ENCODE results near the gene POC1A. TPM values are rescaled to one million over a fixed set of nuclear protein-coding genes. Genes with fewer than 3 reads are reported as not detected.

The POC1A gene
- polyA plus RNA-seq, 1 donor (not counting 4 experiments of a cell fraction or from before 2014, with no cell fraction given), result 11.5 TPM

- no peaks in the 10 kb centered on the region for H3K9me3 ChIP-seq (ENCODE audit: control insufficient read depth, low read depth, low read length)
- peaks cover 36% of the 10 kb centered on the region for H3K4me1 ChIP-seq (ENCODE audit: control insufficient read depth, extremely low read depth, insufficient read depth, low read length)
- no peaks in the 10 kb centered on the region for H3K27me3 ChIP-seq (ENCODE audit: control insufficient read depth, extremely low read depth, insufficient read depth, low read length)
- peak overlapping the region; percentile 15 for H3K9ac ChIP-seq (ENCODE audit: control insufficient read depth, extremely low read depth, insufficient read depth, low read length)
- no peaks in the 10 kb centered on the region for H3K9me1 ChIP-seq (ENCODE audit: control insufficient read depth, extremely low read depth, insufficient read depth, low read length)
- FAIRE-seq (no peak), DNase-seq (ENCODE audit: low read depth, low spot score) (no peak)
- no peaks in the 10 kb centered on the region for H3K36me3 ChIP-seq (ENCODE audit: control insufficient read depth in 2 of 2, extremely low read depth in 1 of 2, insufficient read depth in 2 of 2, low read length in 2 of 2)
- no peak overlapping the region for H3K4me2 ChIP-seq (ENCODE audit: control insufficient read depth, extremely low read depth, insufficient read depth, low read depth, low read length)
- H2AFZ ChIP-seq (ENCODE audit: control insufficient read depth, low read length), result no peak overlapping the region
- no peak overlapping the region for H3K27ac ChIP-seq (ENCODE audit: control insufficient read depth, insufficient read depth, low read length)
- dilution Hi-C loops (cut with MboI; ENCODE audit: extremely low pct_ligation_motif_present, low sequenced_read_pairs), result no loop called here
- TF ChIP-seq CTCF (optimal IDR thresholded peaks at IDR 0.05 in 1 of 3, IDR thresholded peaks at IDR 0.05 in 1 of 3, conservative IDR thresholded peaks at IDR 0.05 in 1 of 3; ENCODE audit: extremely low read depth in 1 of 3, insufficient read depth in 2 of 3, low read length in 3 of 3), result no peak
- no peak for TF ChIP-seq EZH2 (IDR thresholded peaks at IDR 0.05; ENCODE audit: low read length)
- H3K79me2 ChIP-seq (ENCODE audit: control insufficient read depth, insufficient read depth, low read length), result no peaks in the 10 kb centered on the region
- no peaks in the 10 kb centered on the region for H4K20me1 ChIP-seq (ENCODE audit: control insufficient read depth, extremely low read depth, insufficient read depth, low read length)
- no peak overlapping the region for H3K4me3 ChIP-seq (ENCODE audit: control insufficient read depth in 2 of 3, extremely low read depth in 1 of 3, insufficient read depth in 2 of 3, low read depth in 1 of 3, low read length in 3 of 3)
Measured at GRCh38 chr3:52037291-52037690, 116.9 kb downstream of the POC1A start.

- Histone ChIP-seq H3K27me3 (ENCODE audit: control insufficient read depth, extremely low read depth, insufficient read depth, low read length) (no peaks in the 10 kb centered on the region), H3K9me1 (ENCODE audit: control insufficient read depth, extremely low read depth, insufficient read depth, low read length) (no peaks in the 10 kb centered on the region), H2AFZ (ENCODE audit: control insufficient read depth, low read length) (no peak overlapping the region), H3K4me2 (ENCODE audit: control insufficient read depth, extremely low read depth, insufficient read depth, low read depth, low read length) (no peak overlapping the region), H3K27ac (ENCODE audit: control insufficient read depth, insufficient read depth, low read length) (no peak overlapping the region), H3K4me1 (ENCODE audit: control insufficient read depth, extremely low read depth, insufficient read depth, low read length) (peaks cover 36% of the 10 kb centered on the region), H3K79me2 (ENCODE audit: control insufficient read depth, insufficient read depth, low read length) (no peaks in the 10 kb centered on the region), H4K20me1 (ENCODE audit: control insufficient read depth, extremely low read depth, insufficient read depth, low read length) (no peaks in the 10 kb centered on the region), H3K9me3 (ENCODE audit: control insufficient read depth, low read depth, low read length) (peaks cover 3% of the 10 kb centered on the region), H3K9ac (ENCODE audit: control insufficient read depth, extremely low read depth, insufficient read depth, low read length) (no peak overlapping the region), H3K36me3 (ENCODE audit: control insufficient read depth in 2 of 2, extremely low read depth in 1 of 2, insufficient read depth in 2 of 2, low read length in 2 of 2) (no peaks in the 10 kb centered on the region), H3K4me3 (ENCODE audit: control insufficient read depth in 2 of 3, extremely low read depth in 1 of 3, insufficient read depth in 2 of 3, low read depth in 1 of 3, low read length in 3 of 3) (no peak overlapping the region)
- DNase-seq (ENCODE audit: low read depth, low spot score) (no peak), FAIRE-seq (peak; percentile 13)
- TF ChIP-seq EZH2 (IDR thresholded peaks at IDR 0.05; ENCODE audit: low read length), result no peak
- peak in 1 of 3 experiments; percentile 2 for TF ChIP-seq CTCF (optimal IDR thresholded peaks at IDR 0.05 in 1 of 3, IDR thresholded peaks at IDR 0.05 in 1 of 3, conservative IDR thresholded peaks at IDR 0.05 in 1 of 3; ENCODE audit: extremely low read depth in 1 of 3, insufficient read depth in 2 of 3, low read length in 3 of 3)
- dilution Hi-C loops (cut with MboI; ENCODE audit: extremely low pct_ligation_motif_present, low sequenced_read_pairs), result no loop called here
Measured at GRCh38 chr3:52036829-52037228, 117.4 kb downstream of the POC1A start.

Data from keratinocyte (primary cell).